ENCODE measurements around the gene TAS2R40.
"Not testable (repeated sequence)": the region's sequence is repeated elsewhere in the genome, so short reads cannot be mapped to it uniquely, and the experiment has no call there.

The TAS2R40 gene

DNA sequence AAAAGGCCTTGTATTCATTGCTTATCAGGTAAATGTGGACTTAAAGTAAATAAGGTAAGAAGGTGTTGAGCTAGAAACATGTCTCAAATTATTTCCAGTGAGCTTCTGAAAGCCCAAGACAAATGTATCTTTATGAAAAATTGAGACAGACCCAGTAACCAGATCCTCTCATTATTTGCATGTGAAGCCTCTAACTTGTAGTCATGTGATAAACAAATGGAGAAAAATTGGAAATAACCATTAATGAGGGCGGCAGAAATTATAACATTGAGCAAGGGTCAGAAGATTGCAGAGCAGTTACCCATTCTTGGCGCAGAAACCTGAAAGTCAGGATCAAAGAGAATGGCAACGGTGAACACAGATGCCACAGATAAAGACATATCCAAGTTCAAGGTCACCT lies at the start of gene TAS2R40:
Gene TAS2R40, plus strand, starts transcription at position 301 of the 400 bp plus-strand sequence. Its CDS starts 42 bp downstream, at position 343.
- no peak for DNase-seq

DNA sequence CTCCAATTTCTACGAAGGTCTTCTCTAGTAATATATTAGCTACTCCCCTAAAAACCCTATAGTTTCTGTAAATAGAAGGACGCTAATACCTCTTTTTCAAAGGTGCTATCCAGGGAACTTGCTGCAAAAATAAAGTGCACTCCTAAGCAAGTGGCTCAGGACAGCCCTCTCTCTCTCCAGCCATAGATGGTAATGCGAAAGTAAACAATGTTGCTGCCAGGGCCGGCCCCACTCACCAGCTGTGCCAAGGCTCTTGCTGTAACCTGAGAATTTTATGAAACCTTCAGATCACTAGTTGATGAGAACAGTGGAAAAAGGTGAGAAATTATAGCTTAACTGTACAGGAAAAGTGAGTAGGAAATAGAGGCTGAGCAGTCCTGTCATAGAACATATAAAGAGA lies 49.5 kb upstream of the TAS2R40 start:
- no peak for DNase-seq

DNA sequence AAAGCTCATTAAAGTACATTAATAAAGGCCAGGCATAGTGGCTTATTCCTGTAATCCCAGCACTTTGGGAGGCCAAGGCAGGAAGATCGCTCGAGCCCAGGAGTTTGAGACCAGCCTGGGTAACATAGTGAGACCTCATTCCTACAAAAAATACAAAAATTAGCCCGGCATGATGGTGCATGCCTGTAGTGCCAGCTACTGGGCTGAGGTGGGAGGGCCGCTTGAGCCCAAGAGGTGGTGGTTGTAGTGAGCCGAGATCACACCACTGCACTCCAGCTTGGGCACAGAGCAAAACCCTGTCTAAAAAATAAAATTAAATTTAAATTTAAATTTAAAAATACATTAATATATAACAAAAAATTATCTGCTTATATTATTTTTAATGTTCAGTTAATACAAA lies 45.7 kb upstream of the TAS2R40 start:
- no peak for DNase-seq

DNA sequence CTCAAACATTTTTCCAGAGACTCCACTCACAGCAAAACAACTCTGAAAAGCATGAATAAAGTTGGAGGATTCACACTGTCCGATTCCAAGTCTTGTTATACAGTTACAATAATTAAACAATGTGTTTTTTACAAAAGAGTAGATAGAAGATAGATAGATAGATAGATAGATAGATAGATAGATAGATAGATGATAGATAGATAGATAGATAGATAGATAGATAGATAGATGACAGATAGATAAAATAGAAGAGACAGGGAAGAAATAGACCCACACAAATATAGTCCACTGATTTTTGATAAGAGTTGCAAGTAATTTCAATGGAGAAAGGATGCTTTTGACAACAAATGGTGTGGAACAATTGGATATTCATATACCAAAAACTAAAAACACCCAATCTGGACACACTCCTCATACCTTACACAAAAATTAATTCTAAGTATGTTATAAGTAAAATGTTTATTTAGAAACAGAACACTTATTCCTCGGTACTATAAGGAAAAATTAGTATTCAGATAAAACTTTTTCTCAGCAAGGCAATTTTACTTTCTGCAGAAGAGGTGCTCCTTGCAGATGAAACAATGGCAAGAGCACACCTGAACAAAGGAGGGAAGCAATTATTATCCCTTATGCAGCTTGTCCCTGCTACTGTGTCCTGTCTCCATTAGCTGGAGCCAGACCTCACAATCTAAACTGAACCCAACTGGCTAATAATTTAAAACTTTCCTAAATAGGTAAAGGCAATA lies 44.3 kb upstream of the TAS2R40 start:
- DNase-seq: no peak

DNA sequence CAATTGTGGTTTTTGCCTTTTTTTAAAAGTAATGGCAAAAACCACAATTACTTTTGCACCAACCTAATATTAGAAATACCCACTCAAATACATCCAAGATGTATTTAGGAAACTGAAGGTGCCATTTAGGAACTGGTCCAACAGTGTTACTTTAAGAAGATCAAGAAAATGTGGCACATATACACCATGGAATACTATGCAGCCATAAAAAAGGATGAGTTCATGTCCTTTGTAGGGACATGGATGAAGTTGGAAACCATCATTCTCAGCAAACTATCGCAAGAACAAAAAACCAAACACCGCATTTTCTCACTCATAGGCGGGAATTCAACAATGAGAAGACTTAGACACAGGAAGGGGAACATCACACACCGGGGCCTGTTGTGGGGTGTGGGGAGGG lies 41.1 kb upstream of the TAS2R40 start:
- DNase-seq: not testable (repeated sequence)

DNA sequence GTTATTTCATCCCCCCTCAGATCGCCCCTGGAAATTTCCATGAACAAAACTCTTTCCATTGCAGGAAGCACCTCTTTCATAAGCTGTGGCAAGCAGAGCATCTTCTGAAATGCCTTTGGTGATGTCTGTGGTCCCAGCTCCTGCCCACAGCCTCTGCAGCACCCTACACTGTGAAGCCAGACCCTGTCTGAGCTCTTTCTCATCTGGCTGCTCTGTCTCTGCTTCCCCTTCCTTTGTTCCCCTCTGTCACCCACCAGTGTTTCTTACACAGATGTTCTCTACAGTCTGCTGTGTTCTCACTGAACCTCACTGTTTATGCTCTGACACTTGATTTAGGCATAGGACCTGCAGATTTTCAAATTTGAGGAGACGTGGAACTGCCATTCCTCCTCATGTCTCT lies 40.5 kb upstream of the TAS2R40 start:
- no peak for DNase-seq

DNA sequence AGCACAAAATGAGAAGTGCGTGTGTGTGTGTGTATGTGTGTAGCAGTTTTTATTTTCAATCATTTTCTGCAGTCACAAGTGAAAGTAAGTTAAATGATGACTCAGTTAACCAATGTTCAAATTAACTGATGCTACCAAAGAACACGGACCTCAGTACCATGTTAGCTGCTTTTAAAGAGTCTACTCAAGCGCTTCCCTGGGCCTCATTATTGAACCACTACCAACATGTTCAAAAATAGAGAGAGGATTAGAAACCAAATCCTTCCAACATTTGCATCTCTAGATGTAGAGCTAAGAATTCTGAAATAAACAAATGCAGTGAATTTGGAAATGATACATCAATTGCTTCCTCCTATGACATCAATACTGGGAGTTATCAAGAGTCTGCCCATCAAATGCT lies 38.8 kb upstream of the TAS2R40 start, which contains the start of gene TAS2R39:
Gene TAS2R39, plus strand, starts transcription at position 396 of the 400 bp plus-strand sequence. Its CDS starts 0 bp downstream, at position 396.
- DNase-seq: no peak

DNA sequence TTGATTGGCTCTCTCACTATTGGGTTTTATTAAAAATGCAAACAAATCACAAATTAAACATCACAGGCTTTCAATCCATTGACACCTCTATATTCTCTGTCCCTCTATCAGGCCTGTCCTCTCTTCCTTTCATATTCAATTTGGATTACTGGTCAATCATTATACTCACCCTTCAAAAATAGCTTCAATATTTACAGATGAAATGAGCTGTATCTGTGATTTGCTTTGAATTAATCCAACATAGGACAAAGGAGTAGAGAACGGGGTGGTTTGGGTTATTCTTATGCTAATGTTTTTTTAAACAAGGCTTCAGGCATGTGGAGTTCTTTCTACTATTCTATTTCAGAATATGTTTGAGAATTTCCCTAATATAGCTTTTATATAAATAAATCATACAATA lies 36.3 kb upstream of the TAS2R40 start:
- DNase-seq: no peak

DNA sequence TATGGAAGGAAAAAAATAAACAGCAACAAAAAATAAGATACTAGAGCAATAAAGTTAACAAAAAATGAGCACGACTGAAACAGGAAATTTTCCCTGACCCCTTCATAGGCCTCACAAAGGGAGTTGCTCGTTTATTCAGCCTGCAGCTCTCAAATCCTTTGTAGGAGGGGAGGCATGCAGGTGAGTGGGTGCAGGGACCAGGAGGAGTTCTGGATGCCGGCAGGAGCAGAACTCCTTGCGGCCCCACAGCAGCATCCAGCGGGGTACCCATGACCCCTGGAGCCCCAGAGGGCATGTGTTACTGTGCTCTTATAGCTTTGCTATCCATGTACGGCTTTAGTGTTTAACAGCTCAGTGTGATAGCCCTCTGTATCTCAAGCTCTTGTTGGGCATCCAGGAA lies 32.8 kb upstream of the TAS2R40 start:
- no peak for DNase-seq

DNA sequence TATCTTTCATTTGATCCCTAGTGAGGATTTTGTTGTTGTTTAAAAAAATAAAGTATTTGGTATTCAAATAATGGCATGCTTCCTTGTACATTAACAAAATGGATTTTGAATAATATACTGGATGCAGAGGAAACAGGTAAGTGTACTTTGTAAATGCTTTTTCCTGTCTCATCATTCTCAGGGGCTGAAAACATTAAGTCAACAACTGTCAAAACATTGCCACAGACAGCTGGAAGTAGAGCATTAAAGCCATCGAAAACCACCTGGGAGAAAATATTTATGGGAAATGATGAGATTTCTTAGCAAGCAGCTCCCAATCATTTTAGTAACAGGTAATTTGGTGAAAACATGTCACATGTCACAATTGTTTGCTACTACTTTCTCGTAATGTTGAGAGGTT lies 28.0 kb upstream of the TAS2R40 start:
- DNase-seq: no peak

DNA sequence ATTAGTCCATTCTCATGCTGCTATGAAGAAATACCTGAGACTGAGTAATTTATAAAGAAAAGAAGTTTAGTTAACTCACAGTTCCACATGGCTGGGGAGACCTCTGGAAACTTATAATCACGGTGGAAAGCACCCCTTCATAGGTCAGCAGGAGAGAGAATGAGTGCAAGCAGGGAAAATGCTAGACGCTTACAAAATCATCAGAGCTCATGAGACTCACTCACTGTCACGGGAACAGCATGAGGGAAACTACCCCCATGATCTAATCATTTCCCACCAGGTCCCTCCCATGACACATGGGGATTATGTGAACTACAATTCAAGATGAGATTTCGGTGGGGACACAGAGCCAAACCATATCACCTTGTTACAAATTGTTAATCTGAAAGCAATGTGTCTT lies 22.8 kb upstream of the TAS2R40 start:
- DNase-seq: no peak

DNA sequence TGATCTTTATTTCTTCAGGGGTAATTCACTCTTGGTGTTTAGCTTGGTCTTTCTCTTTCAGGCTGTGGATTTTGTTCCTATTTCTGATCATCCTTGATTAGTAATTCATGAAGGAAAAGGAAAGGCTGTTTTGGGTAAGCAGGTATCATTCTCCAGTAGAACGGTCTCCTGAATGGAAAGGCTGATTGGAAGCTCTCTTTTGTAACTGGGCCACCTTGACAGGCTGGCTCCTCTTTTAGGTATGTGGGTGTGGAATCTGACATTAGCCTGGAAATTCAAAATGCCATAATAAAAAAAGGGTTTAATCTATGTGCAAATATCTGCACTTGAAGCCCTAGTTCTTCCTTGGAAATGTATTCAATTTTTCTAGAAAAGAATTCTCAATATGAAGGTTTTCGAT lies 19.7 kb upstream of the TAS2R40 start:
- DNase-seq: no peak

DNA sequence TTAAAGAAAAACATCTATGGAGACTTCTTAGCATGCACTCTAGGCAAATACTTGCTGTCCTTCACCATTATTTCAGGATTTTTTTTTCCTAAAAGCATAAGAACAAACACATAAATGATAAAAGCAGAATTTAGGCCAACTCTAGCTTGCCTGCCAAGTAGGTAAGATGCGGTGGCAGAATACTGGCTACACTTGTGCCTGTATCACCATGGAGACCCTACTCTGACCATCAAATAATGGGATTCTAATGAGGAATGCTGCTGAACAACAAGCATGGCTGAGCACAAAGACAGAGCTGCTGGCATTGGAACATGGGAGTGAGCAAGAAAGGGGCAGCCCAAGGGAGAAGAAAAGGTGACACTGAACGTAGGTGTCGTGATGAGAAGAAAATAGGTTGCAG lies 18.5 kb upstream of the TAS2R40 start:
- no peak for DNase-seq

DNA sequence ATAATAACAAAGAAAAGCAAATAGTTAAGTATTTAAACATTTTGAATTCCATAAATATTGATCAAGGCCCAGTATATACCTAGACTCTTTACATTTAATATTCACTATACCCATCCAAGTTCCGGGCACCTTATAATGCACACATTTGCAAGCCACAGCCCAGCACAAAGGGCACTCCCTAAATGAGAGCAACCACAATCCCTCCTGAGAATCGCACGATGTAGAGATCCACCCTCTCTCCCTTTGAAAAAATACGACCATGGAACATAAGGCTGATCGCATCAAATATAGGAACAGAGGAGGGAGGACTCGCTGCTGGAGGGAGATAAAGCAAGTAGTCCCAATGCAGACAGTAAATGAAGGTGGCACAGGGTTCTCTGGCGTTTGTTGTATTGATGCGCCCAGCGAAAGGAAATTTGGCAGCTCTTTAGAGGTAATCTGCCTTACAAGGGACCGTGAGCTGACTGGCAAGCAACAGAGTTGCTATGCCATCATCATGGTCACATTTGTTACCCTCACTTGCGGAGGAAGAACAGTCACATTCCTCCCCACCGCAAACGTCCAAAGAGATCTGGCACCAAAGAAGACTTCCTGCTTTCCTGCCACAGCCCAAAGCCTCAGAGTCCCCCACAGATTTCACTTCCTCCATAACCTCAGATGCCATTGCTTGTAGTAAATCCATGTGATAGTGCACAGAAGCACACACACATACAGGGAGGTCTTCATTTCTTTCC lies 16.1 kb upstream of the TAS2R40 start:
- peak in 20 of 58 donors; percentile 6 to 42 (median 24) for DNase-seq

DNA sequence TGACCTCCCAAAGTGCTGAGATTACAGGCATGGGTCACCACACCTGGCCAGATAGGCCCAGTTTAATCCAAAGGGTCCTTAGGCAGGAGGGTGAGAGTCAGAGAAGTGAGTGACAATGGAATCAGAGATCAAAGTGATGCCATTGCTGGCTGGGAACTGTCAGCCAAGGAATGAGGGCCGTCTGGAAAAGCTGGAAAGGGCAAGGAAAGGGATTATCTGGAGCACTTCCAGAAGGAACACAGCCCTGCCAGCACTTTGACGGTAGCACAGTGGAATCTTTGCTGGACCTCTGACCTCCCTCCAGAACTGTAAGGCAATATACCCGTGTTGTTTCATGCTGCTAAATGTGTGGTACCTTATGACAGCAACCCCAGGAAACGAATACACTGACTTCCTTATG lies 11.3 kb upstream of the TAS2R40 start:
- DNase-seq: no peak

DNA sequence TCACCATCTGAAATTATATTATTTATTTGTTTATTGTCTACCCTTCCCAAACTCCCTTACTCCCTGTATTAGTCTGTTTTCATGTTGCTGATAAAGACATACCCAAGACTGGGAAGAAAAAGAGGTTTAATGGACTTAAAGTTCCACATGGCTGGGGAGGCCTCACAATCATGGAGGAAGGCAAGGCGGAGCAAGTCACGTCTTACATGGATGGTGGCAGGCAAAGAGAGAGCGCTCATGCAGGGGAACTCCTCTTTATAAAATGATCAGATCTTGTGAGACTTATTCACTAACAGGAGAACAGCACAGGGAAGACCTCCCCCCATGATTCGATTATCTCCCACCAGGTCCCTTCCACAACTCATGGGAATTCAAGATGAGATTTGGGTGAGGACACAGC lies 8.4 kb upstream of the TAS2R40 start:
- DNase-seq: not testable (repeated sequence)

DNA sequence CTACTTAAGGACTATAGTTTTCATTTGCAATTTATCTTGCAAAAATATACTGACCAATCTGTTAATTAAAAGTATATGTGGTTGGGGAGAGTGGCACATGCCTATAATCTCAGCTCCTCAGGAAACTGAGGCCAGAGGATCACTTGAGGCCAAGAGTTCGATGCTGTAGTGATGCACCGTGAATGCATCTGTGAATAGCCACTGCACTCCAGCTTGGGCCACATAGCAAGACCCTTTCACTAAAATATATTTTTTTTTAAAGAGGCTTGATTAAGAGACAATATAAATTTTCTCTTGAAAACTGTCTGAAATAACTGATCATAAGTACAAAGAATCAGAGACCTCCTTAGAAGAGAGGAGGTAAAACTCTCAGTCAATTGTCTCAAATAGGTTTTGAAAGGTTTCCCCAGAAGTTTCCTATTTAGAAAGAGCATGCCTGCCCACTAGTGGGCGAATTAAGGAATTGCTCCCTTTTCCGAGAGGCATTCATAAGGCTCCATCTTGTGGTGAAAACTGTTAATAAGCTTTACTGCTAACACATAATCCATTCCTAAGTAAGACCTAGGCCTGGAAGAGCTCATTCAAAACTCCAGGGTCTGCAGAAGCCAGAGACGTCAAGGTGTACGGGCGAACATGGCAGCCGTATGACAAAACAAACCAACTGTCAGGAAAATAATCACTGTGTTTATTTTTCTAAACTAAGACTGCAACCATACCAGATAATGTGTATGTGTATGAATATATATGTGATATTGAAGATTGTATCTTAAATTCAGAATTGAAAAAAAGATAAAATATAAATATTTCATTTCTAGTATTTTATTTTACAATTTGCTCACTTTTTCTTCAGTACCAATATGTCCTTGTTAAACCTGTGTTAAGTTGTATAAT lies 6.8 kb upstream of the TAS2R40 start:
- peak in 37 of 58 donors; percentile 12 to 84 (median 34) for DNase-seq

DNA sequence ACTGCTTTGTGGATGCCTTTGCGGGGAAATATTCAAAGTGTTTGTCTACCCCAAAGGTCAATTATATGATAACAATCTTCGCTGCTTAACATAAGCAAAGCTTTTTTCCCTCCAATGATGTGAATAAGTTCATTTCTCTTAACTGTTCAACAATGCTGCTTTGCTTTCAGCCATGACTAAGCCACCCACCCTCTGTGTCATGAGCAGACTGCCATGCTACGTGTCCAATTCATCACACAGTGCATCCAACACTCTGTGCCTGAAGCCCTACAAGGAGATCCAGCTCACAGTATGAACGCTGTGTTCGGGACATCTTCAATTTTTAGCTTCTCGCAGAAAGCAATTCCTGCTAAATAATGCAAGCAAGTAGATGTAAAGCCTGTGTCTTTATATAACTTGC lies 5.7 kb upstream of the TAS2R40 start:
- DNase-seq: peak in 23 of 58 donors; percentile 11 to 72 (median 29)

DNA sequence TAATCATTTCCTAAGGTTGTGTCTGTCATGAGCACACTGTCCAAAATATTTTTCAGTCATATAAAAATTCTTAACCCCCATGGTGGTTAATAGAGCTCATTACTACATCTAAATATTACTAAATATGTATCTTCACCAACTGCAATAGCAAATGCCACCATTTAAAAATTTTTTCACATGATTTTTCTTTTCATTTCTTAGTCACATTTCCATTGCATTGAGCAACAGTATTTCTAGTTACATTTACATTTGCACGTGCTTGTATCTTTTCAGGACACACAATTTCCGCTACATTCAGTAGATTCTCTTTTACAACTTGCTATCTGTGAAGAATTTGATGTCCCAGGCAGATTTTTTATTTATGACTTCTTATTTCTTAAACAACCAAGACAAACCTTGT lies 5.2 kb upstream of the TAS2R40 start:
- DNase-seq: no peak

DNA sequence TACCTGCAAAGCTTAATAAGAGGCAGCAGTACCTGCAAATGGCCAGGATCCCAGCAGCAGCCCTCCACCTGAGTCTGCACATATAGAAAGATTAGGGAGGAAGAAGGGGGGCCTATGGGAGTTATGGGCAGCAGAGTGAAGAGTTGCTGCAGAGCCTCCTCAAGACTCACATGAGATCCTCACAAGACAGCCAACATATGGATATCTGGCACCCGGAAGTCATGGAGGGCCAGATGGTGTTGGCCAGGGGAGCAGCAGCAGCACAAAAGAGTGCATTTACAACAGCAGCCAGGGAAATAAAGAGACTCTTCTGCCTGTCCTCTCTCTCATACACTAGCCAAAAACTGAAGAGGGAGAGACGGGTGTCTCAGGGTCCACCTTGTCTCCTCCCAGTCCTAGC lies 4.0 kb upstream of the TAS2R40 start:
- DNase-seq: no peak

DNA sequence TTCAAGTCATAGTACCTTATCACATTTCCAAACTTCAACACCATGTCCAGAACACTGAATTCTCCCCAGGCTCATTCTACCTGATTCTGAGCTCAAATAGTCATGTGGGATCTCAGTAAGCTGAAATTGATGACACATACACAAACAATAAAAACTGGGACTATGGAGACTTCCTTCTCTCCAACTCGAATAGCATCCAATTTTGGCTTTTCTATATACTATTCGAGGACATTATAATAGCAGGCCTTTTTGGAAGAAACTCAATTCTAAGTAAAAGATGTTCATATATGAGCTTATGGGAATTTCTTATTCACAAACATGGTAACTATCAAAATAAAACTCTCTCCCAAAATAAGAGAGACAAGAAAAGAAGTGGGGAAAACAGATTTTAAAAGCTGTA lies 551 bp upstream of the TAS2R40 start:
- no peak for DNase-seq

DNA sequence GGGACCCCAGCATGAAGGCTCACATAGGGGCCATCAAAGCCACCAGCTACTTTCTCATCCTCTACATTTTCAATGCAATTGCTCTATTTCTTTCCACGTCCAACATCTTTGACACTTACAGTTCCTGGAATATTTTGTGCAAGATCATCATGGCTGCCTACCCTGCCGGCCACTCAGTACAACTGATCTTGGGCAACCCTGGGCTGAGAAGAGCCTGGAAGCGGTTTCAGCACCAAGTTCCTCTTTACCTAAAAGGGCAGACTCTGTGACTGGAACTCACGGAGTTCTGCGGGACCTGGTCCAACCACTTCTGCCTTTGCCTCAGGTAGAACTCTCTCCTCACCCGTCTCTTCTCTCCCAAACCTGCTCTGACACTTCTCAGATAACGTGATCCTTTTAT lies 945 bp downstream of the TAS2R40 start:
- peak in 1 of 58 donors; percentile 31 for DNase-seq
